Measurements from ENCODE around the gene COQ4.

Gene COQ4

GRCh38 chr9:128383007-128383753, 60.5 kb downstream of the COQ4 start:
- DNase-seq, result no peak

Measured in activated CD4-positive, alpha-beta T cell treated with anti-CD3 and anti-CD28 coated beads, Interleukin-2, amount 50 U/mL, for 4 hours (primary cell).